OCI-LY3 (cell line): ENCODE data around the gene HEXA.

ENCODE experiments used
- EZH2phosphoT487 ChIP-seq: fragments of 200-600 bp; shearing (Covaris generic); IDR thresholded peaks from 2 replicates; pipeline ENCODE4 v1.6.1; 2018; ENCODE audit warnings: antibody characterized with exemption, mixed run types, low read depth
- TF ChIP-seq, protein P1 (sequence below): fragments of 200-600, 300-600 bp; sonication (generic); IDR thresholded peaks from 2 replicates; pipeline ENCODE4 v1.5.1; 2014; ENCODE audit warnings: antibody characterized with exemption, low read length, low read depth

DNA sequence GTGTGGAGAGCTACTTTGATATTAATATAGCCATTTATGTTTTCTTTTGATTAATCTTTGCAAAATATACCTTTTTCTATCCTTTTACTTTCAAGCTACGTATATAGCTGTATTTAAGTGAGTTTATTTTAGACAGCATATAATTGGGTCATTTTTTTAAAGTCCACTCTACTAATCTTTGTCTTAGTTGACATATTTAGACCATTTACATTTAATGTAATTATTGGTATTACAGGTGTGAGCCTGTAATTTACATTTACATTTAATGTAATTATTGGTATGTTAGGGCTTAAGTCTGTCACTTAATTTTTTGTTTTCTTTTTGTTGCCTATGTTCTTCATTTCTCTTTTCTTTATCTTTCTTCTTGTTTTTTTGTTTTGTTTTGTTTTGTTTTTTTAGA is 52.1 kb downstream of the HEXA start:
- TF ChIP-seq, protein P1, sequence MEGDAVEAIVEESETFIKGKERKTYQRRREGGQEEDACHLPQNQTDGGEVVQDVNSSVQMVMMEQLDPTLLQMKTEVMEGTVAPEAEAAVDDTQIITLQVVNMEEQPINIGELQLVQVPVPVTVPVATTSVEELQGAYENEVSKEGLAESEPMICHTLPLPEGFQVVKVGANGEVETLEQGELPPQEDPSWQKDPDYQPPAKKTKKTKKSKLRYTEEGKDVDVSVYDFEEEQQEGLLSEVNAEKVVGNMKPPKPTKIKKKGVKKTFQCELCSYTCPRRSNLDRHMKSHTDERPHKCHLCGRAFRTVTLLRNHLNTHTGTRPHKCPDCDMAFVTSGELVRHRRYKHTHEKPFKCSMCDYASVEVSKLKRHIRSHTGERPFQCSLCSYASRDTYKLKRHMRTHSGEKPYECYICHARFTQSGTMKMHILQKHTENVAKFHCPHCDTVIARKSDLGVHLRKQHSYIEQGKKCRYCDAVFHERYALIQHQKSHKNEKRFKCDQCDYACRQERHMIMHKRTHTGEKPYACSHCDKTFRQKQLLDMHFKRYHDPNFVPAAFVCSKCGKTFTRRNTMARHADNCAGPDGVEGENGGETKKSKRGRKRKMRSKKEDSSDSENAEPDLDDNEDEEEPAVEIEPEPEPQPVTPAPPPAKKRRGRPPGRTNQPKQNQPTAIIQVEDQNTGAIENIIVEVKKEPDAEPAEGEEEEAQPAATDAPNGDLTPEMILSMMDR = no peak
- TF ChIP-seq EZH2phosphoT487 = no peak
